GM21529 (cell line): ENCODE measurements around the gene PMS2.
"Not testable (repeated sequence)": the region's sequence is repeated elsewhere in the genome, so short reads cannot be mapped to it uniquely, and the experiment has no call there.

Experiments used
- ATAC-seq: cut with Tn5 transposase; IDR thresholded peaks from one replicate; pipeline ENCODE4 v1.9.1; 2021; ENCODE audit not compliant: unreplicated experiment

The PMS2 gene

GRCh38 chr7:5930290-5930689 is 78.6 kb downstream of the PMS2 start:
- ATAC-seq, result not testable (repeated sequence)

GRCh38 chr7:5926263-5926870 is 82.5 kb downstream of the PMS2 start:
- not testable (repeated sequence) for ATAC-seq

- not testable (repeated sequence) for ATAC-seq
These were observed 84.2 kb downstream of the PMS2 start for GRCh38 chr7:5924630-5925029.

GRCh38 chr7:5924180-5924579 is 84.7 kb downstream of the PMS2 start:
- not testable (repeated sequence) for ATAC-seq
